Sigmoid colon (tissue), 7 donors: ENCODE measurements around the gene TGFBR1. TPM values are rescaled to one million over a fixed set of nuclear protein-coding genes. Genes with fewer than 3 reads are reported as not detected.
"Not testable (repeated sequence)": the region's sequence is repeated elsewhere in the genome, so short reads cannot be mapped to it uniquely, and the experiment has no call there.

Source experiments
- DNase-seq: peaks from one replicate; pipeline ENCODE4 v3.0.0-alpha.2; 2019
- H3K27ac ChIP-seq, 4 donors: fragments of 200-600 bp; sonication (generic); one replicate each; pipeline ENCODE4 v1.5.1; 2016 to 2019; ENCODE audit warnings: mild to moderate bottlenecking in 1 of 4
- H3K27me3 ChIP-seq, 3 donors: fragments of 200-600 bp; sonication (generic); one replicate each; pipeline ENCODE4 v1.5.1; 2019; ENCODE audit warnings: mild to moderate bottlenecking in 1 of 3
- H3K36me3 ChIP-seq, 4 donors: fragments of 200-600 bp; sonication (generic); one replicate each; pipeline ENCODE4 v1.5.1; 2016 to 2019
- H3K4me1 ChIP-seq, 4 donors: fragments of 200-600 bp; sonication (generic); one replicate each; pipeline ENCODE4 v1.5.1; 2017 to 2019
- H3K4me3 ChIP-seq, 4 donors: fragments of 200-600 bp; sonication (generic); one replicate each; pipeline ENCODE4 v1.5.1; 2017 to 2019; ENCODE audit warnings: mild to moderate bottlenecking in 2 of 4, moderate library complexity in 1 of 4
- H3K9me3 ChIP-seq, 4 donors: fragments of 200-600 bp in 3 of 4; sonication (generic) in 3 of 4; one replicate each; pipeline versions ENCODE4 v1.5.1 to v1.6.1; 2013 to 2019
- EP300 ChIP-seq, 4 donors: sonication (generic); formaldehyde crosslinking; IDR thresholded peaks; one replicate each; pipeline ENCODE4 v1.6.1; 2017; ENCODE audit warnings: antibody characterized with exemption in 4 of 4
- POLR2A ChIP-seq, 2 donors: fragments of 450-650 bp; IDR thresholded peaks; one replicate each; pipeline ENCODE4 v1.6.1; 2016; ENCODE audit warnings: antibody characterized with exemption in 2 of 2, mild to moderate bottlenecking in 2 of 2, moderate library complexity in 2 of 2
- POLR2AphosphoS5 ChIP-seq, 4 donors: sonication (generic); formaldehyde crosslinking; IDR thresholded peaks; one replicate each; pipeline ENCODE4 v1.6.1; 2017; ENCODE audit warnings: antibody characterized with exemption in 4 of 4
- WGBS, 2 donors: extraction: QIAGEN DNeasy Blood & Tissue Kit; methylation state at CpG; one replicate each; pipeline ENCODE4 v1.1.7; 2013; 5-methylcytosine and 5-hydroxymethylcytosine counted together
- intact Hi-C: fragments of 100-400 bp; cut with DNase I; formaldehyde crosslinking; loops from one replicate; pipeline ENCODE4 v1.15.1; 2023
- polyA plus RNA-seq, 3 donors: library from polyadenylated mRNA; stranded (reverse); fragments of 200-250 nt; gene quantifications; one replicate each; pipeline ENCODE4 v1.2.3, GENCODE V29; 2013
- total RNA-seq, 4 donors: library from RNA; depleted of rRNA; stranded (reverse); fragments of >200 nt; gene quantifications; one replicate each; pipeline ENCODE4 v1.1.0, GENCODE V29; 2016
- TF ChIP-seq, protein P1 (sequence below), 4 experiments: fragments of 450-650 bp in 3 of 4; fragments of 200-600 bp in 1 of 4; IDR thresholded peaks; one replicate each; pipeline ENCODE4 v1.5.1; 2016 to 2019; ENCODE audit warnings: antibody characterized with exemption in 4 of 4, mild to moderate bottlenecking in 3 of 4, moderate library complexity in 2 of 4
- donor health status: healthy with polysubstance abuse.
- donor health status: Bipolar disorder and iron deficiency.
- donor health status: healthy.

The TGFBR1 gene
- total and polyA plus RNA-seq, 7 donors = 3.9 to 84.3 (median 48.4) TPM

DNA sequence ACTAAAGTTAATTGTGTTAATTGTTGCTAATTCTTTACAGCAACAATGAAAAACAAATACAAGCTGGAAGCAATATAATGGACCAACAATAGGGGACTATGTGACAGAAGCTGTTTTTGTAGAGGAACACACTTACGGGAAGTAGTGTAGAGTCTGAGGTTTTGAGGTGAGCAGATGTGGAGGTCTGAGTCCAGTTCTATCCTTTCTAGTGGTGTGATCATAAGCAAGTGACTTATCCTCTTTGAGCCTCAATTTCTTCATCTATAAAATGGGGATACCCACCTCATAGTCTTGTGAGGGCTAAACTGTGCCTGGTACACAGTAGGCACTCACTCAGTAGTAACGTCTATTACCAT is 88.5 kb downstream of the TGFBR1 start:
- no peaks in the 10 kb centered on the region for H3K9me3 ChIP-seq
- no peaks in the 10 kb centered on the region for H3K4me1 ChIP-seq
- H3K27ac ChIP-seq = no peak overlapping the region
- no peak for DNase-seq
- WGBS, 2 donors = 23 to 59% methylated on average over 2 of the region's 2 CpGs
- no peak overlapping the region for H3K4me3 ChIP-seq
- H3K36me3 ChIP-seq = no peaks in the 10 kb centered on the region
- TF ChIP-seq POLR2A (IDR thresholded peaks at IDR 0.05) (no peak), POLR2AphosphoS5 (IDR thresholded peaks at IDR 0.05) (no peak), EP300 (IDR thresholded peaks at IDR 0.05) (no peak)
- TF ChIP-seq, protein P1, sequence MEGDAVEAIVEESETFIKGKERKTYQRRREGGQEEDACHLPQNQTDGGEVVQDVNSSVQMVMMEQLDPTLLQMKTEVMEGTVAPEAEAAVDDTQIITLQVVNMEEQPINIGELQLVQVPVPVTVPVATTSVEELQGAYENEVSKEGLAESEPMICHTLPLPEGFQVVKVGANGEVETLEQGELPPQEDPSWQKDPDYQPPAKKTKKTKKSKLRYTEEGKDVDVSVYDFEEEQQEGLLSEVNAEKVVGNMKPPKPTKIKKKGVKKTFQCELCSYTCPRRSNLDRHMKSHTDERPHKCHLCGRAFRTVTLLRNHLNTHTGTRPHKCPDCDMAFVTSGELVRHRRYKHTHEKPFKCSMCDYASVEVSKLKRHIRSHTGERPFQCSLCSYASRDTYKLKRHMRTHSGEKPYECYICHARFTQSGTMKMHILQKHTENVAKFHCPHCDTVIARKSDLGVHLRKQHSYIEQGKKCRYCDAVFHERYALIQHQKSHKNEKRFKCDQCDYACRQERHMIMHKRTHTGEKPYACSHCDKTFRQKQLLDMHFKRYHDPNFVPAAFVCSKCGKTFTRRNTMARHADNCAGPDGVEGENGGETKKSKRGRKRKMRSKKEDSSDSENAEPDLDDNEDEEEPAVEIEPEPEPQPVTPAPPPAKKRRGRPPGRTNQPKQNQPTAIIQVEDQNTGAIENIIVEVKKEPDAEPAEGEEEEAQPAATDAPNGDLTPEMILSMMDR (IDR thresholded peaks at IDR 0.05) = no peak
- intact Hi-C loops = no loop called here
- no peaks in the 10 kb centered on the region for H3K27me3 ChIP-seq

DNA sequence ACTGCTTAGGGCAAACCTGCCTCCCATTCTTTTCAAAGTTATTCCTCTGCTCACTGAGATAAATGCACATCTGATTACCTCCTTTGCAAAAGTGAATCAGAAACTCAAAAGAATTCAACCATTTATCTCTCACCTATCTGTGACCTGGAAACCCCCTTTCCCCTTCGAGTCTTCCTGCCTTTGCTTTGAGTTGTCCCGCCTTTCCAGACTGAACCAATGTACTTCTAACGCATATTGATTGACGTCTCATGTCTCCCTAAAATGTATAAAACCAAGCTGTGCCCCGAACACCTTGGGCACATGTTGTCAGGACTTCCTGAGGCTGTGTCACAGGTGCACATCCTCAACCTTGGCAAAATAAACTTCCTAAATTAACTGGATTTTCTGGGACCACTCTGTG is 91.6 kb downstream of the TGFBR1 start:
- H3K4me3 ChIP-seq, H3K27me3 ChIP-seq, H3K36me3 ChIP-seq, H3K9me3 ChIP-seq, DNase-seq, intact Hi-C loops, H3K4me1 ChIP-seq, H3K27ac ChIP-seq: not testable (repeated sequence)
- 85 to 92% methylated on average over 5 of the region's 5 CpGs for WGBS, 2 donors

DNA sequence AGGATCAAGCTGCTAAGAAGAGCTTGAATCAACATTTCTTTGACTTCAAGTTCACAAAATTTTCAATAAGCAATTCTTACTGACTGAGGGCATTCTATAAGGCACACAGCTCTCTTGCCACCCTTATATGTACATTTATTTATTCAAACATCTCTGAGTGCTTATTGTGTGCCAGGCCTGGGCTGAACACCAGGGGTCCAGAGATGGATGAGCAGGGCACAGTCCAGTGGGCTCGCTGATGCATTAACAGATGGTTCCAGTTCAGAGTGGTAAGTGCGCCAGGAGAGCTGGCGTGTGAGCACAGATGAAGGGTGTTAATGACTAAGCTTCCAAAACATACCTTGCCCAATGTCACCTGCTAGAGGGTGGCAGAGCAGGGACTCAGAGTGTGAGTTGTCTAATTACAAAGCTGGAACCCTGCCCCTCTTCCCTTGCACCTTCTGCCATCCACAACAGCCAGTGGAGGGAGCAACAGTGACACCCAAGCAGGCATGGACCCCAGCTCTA is 92.3 kb downstream of the TGFBR1 start:
- Histone ChIP-seq H3K9me3 (no peaks in the 10 kb centered on the region), H3K4me3 (no peak overlapping the region), H3K27me3 (no peaks in the 10 kb centered on the region), H3K4me1 (no peaks in the 10 kb centered on the region), H3K36me3 (no peaks in the 10 kb centered on the region), H3K27ac (no peak overlapping the region)
- no peak for DNase-seq
- TF ChIP-seq EP300 (IDR thresholded peaks at IDR 0.05) = no peak
- TF ChIP-seq, protein P1 (IDR thresholded peaks at IDR 0.05) = no peak
- no peak for TF ChIP-seq POLR2A (IDR thresholded peaks at IDR 0.05)
- no peak for TF ChIP-seq POLR2AphosphoS5 (IDR thresholded peaks at IDR 0.05)
- WGBS, 2 donors = 96% methylated on average over 3 of the region's 3 CpGs
- intact Hi-C loops = no loop called here

DNA sequence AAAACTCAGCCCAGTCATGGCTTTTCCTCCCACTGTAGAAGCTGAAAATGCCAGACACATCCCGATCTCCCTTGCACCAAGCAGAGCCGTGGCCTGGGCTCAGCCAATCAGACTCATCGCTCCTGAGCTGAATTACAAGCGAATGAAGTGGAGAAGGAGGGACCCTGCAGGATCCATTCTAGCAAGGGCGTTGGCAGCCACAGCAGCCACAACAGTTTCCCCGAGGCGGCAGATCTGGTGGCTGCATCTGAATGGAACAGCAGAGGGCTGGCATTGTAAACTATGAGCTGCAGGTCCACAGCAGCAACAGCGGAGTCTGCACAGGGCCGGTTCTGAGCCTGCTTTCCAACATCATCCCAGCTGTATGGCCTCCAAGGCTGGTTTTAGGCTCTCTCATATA is 93.1 kb downstream of the TGFBR1 start:
- Histone ChIP-seq H3K9me3 (no peaks in the 10 kb centered on the region), H3K36me3 (no peaks in the 10 kb centered on the region), H3K27me3 (no peaks in the 10 kb centered on the region), H3K4me1 (no peaks in the 10 kb centered on the region), H3K27ac (no peak overlapping the region), H3K4me3 (no peak overlapping the region)
- 82 to 88% methylated on average over 9 of the region's 9 CpGs for WGBS, 2 donors
- intact Hi-C loops = no loop called here
- DNase-seq = no peak
- TF ChIP-seq POLR2AphosphoS5 (IDR thresholded peaks at IDR 0.05) (no peak), POLR2A (IDR thresholded peaks at IDR 0.05) (no peak), EP300 (IDR thresholded peaks at IDR 0.05) (no peak)
- TF ChIP-seq, protein P1 (IDR thresholded peaks at IDR 0.05) = no peak

DNA sequence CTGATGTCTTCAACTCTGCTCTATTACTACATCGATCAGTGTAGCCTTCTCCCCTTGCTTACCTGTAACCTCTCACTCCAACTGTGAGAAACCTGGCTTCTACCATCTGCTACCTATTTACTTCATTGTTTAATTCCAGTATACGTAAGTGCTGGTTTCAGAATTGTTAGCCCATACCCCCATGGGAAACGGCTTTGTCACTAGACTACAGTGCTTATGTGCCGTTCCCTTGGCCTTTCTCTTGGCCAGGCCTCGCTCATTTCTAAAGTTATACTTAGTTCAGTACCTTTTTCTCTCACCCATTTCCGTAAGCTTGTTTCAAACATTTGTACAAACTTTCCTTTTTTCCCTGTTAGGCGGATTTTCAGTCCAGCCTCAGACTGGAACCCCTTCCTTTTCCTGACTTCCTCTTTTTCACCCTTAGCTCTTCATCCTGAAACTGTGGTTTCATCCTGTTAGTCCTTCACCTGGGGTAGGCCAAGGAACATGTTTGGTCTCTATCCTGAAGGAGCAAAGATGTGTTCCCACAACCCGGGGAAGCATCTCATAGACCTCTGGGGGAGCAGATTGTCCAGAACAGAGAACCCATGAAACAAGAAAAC is 95.1 kb downstream of the TGFBR1 start:
- Histone ChIP-seq H3K27me3 (no peaks in the 10 kb centered on the region), H3K36me3 (no peaks in the 10 kb centered on the region), H3K4me1 (no peaks in the 10 kb centered on the region), H3K9me3 (no peaks in the 10 kb centered on the region), H3K4me3 (no peak overlapping the region), H3K27ac (no peak overlapping the region)
- TF ChIP-seq, protein P1 (IDR thresholded peaks at IDR 0.05) = no peak
- TF ChIP-seq POLR2AphosphoS5 (IDR thresholded peaks at IDR 0.05) = no peak
- no peak for TF ChIP-seq POLR2A (IDR thresholded peaks at IDR 0.05)
- TF ChIP-seq EP300 (IDR thresholded peaks at IDR 0.05) = no peak
- 89 to 92% methylated on average over 8 of the region's 8 CpGs for WGBS, 2 donors
- intact Hi-C loops = no loop called here
- DNase-seq = no peak
